ENCODE results near the gene POFUT2.

The POFUT2 gene

DNA sequence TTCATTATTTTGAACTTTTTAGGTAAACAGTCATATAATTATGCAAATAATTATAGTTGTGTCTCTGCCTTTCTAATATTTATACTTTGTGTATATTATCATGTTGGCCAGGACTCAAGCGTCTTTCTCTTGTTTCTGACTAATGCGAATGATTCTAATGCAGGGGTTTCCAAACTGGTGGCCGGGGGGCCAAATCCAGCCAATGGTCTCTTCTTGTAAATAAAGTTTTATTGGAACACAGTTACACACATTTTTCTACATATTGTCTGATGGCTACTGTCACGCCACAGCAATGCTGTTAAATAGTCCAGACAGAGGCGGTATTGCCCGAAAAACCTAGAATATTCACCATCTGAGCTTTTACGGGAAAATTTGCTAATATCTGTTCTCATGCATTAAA is 8.9 kb upstream of the POFUT2 start:
- DNase-seq, result no peak

GRCh38 chr21:45295576-45296365 is 8.1 kb upstream of the POFUT2 start:
- DNase-seq, result no peak

DNA sequence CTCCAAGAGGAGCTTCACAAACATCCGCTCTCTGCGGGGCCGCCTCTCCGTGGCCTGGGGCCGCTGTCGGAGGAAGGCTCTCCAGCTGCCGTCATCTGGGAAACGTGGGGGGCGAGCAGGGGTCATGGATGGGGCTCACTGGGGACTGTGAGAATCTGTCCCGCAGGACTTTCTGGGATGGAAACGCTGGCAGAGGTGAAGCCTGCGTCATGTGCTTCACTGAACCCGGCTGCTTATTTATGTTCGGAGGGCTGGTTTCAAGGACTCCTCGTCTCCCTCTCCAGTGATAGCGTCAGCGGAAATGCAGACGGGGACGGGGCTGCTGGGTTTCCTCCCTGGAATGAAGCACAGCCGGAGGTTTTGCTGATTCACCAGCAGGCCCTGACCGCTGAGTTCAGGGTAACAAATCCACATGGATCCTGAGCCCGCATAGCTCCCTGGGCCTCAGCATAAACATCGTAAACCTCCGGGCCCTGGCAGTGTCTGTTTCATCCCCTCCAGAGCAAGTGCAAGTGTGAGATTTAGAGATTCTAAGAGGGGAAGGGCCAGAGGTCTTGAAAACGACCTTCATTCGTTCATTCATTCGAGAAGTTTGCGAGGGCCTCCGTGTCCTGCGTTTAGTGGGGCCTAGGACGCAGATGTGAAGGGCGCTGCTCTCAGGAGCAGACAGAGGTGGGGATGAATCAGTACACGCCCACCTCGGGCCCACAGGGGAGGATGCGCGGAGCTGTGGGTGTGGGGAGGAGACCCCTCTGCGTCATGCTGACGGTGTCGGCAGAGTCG is 7.0 kb upstream of the POFUT2 start:
- DNase-seq, result no peak

- DNase-seq, result no peak
These were observed 6.2 kb upstream of the POFUT2 start for GRCh38 chr21:45293726-45294401.

- DNase-seq, result no peak
These were observed 5.6 kb upstream of the POFUT2 start for GRCh38 chr21:45293220-45293725.

DNA sequence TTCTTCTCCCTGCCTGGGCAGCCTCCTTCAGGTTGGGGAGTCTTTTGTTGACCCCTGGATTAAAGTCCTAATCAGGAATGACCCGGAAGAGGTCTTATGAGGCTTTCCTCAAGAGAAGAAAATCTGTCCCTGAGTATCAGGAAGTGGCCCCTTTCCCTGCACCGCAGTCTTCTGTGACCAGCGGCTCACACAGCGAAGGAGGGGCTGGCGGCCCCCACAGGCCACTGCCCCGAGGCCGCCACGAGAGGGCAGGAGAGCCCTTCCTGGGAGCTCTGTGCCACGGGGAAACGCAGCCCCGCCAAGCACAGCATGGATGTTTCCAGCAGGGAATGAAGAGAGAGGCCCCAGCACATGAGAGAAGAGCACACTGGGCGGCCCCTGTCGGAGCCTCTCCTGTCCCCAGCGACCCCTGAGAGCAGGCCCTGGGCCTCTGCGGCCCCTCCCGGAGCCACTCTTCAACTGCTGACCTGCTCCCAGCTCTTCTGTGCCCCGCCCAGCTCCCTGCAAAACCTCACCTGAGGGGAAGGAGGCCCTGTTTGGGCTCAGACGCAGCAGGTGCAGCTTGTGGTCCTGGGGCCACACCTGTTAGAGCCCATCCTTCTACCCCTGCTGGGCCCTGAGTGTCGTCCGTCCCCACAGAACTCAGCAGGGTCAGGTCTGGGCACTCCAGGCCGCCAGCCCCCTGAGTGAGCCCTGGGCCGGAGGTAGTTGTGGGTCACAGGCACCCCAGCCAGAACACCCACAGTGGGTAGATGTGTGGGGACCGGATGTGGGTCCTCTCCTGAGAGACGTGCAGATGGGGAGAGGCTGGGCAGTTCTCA is 4.9 kb upstream of the POFUT2 start:
- peak; percentile 35 for DNase-seq

DNA sequence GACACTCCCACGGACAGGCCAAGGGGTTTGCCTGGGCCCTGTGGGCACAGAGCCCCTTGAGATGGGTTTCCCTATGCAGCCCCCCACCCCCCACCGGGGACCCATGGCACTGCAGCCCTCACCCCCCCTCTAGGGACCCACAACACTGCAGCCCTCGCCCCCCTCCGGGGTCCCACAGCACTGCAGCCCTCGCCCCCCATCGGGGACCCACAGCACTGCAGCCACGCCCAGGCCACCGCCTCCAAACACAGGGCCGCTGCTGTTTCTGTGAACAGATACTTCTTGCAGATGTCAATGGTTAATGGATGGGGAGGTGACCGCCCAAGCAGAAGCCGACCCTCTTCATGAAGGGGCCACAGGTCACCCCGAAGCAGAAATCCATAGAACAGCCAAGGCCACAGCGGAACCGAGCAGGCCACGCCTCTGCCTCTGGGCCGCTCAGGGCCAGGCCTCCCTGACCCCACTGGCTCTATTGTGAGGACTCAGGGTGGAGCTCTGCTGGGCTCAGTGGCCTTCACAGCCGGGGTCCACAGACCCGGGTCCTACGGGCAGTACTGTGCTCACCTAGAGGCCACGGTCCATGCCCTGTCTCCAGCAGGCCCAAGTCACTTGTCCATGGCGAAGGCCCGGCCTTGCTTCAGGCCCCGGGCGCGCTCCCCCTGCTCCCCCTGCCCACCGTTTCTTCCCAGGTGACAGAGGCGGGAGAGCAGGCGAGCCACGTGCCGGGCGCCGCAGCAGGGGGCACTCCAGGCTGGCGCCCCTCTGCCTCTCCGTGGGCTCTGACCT is 4.1 kb upstream of the POFUT2 start:
- DNase-seq, result no peak

GRCh38 chr21:45290948-45291612 is 3.4 kb upstream of the POFUT2 start:
- no peak for DNase-seq

- DNase-seq, result no peak
These were observed 2.2 kb upstream of the POFUT2 start for GRCh38 chr21:45289655-45290515.

- no peak for DNase-seq
These were observed 1.4 kb upstream of the POFUT2 start for GRCh38 chr21:45289134-45289533.

GRCh38 chr21:45288441-45288841 is 746 bp upstream of the POFUT2 start:
- DNase-seq, result no peak

DNA sequence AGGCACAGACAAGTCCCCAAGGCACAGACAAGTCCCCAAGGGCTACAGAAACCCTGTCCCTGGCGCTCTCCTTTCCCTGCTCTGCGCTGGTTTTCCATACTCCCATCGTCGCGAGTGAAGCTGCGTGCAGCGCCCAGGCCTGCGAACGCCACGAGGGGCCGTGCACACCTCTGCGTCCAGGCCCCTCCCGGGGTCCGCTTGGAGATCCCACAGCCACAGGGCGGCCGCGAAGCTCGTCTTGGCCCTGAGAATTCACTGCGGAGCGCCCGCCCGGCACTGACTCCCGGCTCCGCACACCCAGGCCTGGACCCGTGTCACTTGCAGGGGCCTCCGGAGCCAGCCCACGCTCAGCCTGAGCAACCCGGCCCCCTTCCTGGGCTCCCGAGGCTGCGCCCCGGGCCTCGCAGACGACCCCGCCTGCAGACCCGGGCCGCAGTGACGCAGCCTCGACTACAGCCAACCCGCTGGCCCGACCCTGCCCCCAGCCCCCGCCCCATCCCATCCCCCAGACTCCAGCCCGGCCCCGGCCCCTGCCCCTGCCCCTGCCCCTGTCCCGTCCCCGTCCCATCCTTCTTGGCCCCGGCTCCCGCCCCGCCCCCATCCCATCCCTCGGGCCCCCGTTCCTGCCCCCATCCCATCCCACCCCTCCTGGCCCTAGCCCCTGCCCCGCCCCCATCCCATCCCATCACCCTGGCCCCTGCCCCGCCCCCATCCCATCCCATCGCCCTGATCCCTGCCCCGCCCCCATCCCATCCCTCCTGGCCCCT is 841 bp downstream of the POFUT2 start:
- no peak for DNase-seq

DNA sequence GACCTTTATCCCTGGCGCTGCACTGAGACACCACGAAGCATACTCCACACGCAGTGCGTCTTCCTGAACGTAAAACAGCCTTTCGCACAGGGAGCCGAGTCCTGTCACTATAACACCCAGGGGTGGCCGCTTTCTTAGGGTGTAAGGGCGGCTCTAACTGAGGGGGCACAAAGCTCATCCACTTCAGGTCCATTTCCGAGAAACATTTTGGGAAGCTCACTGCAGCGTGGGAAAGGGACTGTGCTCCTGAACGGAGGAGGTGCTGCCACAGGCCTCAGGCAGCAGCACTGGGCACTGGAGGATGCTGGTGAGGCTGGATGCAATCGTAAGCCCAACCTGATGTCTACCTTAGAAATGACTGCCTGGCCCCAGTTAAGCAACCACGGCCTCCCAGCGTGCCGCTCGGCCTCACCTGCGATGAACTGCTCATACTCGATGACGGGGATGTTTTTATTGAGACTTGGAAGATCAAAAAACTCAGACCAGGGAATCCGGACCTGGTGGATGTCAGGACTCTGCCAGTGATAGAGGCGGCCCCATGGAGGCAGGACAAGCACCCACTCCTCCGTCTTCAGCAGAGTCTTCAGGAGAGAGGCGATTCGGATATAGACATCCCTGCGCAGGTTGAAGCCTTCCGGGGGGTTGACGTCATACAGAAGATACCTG is 2.3 kb downstream of the POFUT2 start:
- no peak for DNase-seq

DNA sequence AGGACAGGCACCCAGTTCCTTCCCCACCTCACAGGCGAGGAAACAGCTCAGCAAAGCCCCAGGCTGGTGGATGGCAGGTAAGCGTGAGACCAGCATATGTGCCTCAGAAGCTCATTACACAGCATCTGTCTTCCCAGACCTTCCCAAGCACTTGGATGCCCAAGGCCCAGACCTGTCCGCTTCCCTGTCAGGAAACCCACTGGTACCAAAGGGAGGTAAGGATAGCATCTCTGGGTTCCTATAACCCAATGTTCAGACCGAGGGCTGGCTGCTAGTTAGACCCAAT is 3.3 kb downstream of the POFUT2 start:
- DNase-seq, result no peak

GRCh38 chr21:45283611-45284455 is 3.9 kb downstream of the POFUT2 start:
- DNase-seq, result no peak

GRCh38 chr21:45283035-45283610 is 4.6 kb downstream of the POFUT2 start:
- DNase-seq, result no peak

GRCh38 chr21:45282283-45283034 is 5.2 kb downstream of the POFUT2 start:
- no peak for DNase-seq

Measured in activated gamma-delta T cell (primary cell).